Parathyroid adenoma (tissue), 2 donors: ENCODE data around the gene RAPGEF6.

Experiments
- H2AFZ ChIP-seq: fragments of 300-600 bp; sonication (generic); one replicate; pipeline ENCODE4 v1.7.0; 2017; ENCODE audit warnings: antibody characterized with exemption, mild to moderate bottlenecking
- H3K27ac ChIP-seq: fragments of 300-600 bp; sonication (generic); one replicate; pipeline ENCODE4 v1.7.0; 2017
- H3K27me3 ChIP-seq: fragments of 300-600 bp; sonication (generic); one replicate; pipeline ENCODE4 v1.7.0; 2017; ENCODE audit warnings: low read length; ENCODE audit not compliant: control insufficient read depth, insufficient read depth
- H3K36me3 ChIP-seq: fragments of 300-600 bp; sonication (generic); one replicate; pipeline ENCODE4 v1.7.0; 2017; ENCODE audit warnings: low read length; ENCODE audit not compliant: control insufficient read depth, insufficient read depth
- H3K4me1 ChIP-seq: fragments of 300-600 bp; sonication (generic); one replicate; pipeline ENCODE4 v1.7.0; 2017; ENCODE audit warnings: control low read depth
- H3K4me2 ChIP-seq: fragments of 300-600 bp; sonication (generic); one replicate; pipeline ENCODE4 v1.7.0; 2017; ENCODE audit warnings: low read length
- H3K4me3 ChIP-seq: fragments of 300-600 bp; sonication (generic); one replicate; pipeline ENCODE4 v1.7.0; 2017; ENCODE audit warnings: low read depth, low read length
- H3K79me2 ChIP-seq: fragments of 300-600 bp; sonication (generic); one replicate; pipeline ENCODE4 v1.7.0; 2017; ENCODE audit warnings: control low read depth
- H3K9ac ChIP-seq: fragments of 300-600 bp; sonication (generic); one replicate; pipeline ENCODE4 v1.7.0; 2017; ENCODE audit warnings: mild to moderate bottlenecking
- H3K9me3 ChIP-seq: fragments of 300-600 bp; sonication (generic); one replicate; pipeline ENCODE4 v1.7.0; 2017; ENCODE audit warnings: low read length; ENCODE audit not compliant: control insufficient read depth
- CTCF ChIP-seq: fragments of 300-600 bp; sonication (generic); IDR thresholded peaks from one replicate; pipeline ENCODE4 v1.7.0; 2017; ENCODE audit warnings: antibody characterized with exemption, mild to moderate bottlenecking
- donor health status: primary hyperparathyroidism.

Gene RAPGEF6

GRCh38 chr5:131511934-131512333 is 123.1 kb downstream of the RAPGEF6 start:
- Histone ChIP-seq H3K4me3 (no peak overlapping the region), H2AFZ (no peak overlapping the region), H3K9ac (no peak overlapping the region), H3K36me3 (no peaks in the 10 kb centered on the region), H3K4me2 (no peak overlapping the region), H3K79me2 (no peaks in the 10 kb centered on the region), H3K9me3 (no peaks in the 10 kb centered on the region), H3K27ac (no peak overlapping the region), H3K4me1 (peaks cover 3% of the 10 kb centered on the region), H3K27me3 (no peaks in the 10 kb centered on the region)
- no peak for TF ChIP-seq CTCF

- TF ChIP-seq CTCF = no peak
- Histone ChIP-seq H3K9ac (no peak overlapping the region), H3K27me3 (no peaks in the 10 kb centered on the region), H3K4me3 (no peak overlapping the region), H3K9me3 (no peaks in the 10 kb centered on the region), H3K4me1 (no peaks in the 10 kb centered on the region), H2AFZ (no peak overlapping the region), H3K79me2 (no peaks in the 10 kb centered on the region), H3K4me2 (no peak overlapping the region), H3K36me3 (no peaks in the 10 kb centered on the region), H3K27ac (no peak overlapping the region)
Observed at GRCh38 chr5:131509801-131510200, 125.2 kb downstream of the RAPGEF6 start.

- no peaks in the 10 kb centered on the region for H3K79me2 ChIP-seq
- no peaks in the 10 kb centered on the region for H3K36me3 ChIP-seq
- TF ChIP-seq CTCF = no peak
- H3K4me2 ChIP-seq = no peak overlapping the region
- no peak overlapping the region for H3K27ac ChIP-seq
- H3K4me3 ChIP-seq = no peak overlapping the region
- no peaks in the 10 kb centered on the region for H3K4me1 ChIP-seq
- H2AFZ ChIP-seq = no peak overlapping the region
- H3K27me3 ChIP-seq = no peaks in the 10 kb centered on the region
- no peak overlapping the region for H3K9ac ChIP-seq
- H3K9me3 ChIP-seq = no peaks in the 10 kb centered on the region
Observed at GRCh38 chr5:131505237-131505908, 129.7 kb downstream of the RAPGEF6 start.

DNA sequence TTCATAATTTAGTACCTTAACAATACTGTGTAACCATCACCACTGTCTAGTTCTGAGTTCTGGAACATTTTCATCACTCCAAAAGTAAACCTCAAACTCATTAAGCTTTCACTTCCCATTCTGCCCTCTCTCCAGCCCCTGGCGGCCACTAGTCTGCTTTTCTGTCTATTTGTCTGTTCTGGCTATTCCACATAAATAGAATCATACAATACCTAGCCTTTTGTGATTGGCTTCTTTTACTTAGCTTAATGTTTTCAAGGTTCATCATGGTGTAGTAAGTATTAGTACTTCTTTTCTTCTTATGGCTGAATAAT is 138.7 kb downstream of the RAPGEF6 start:
- H3K4me3 ChIP-seq = no peak overlapping the region
- H3K79me2 ChIP-seq = no peaks in the 10 kb centered on the region
- TF ChIP-seq CTCF = no peak
- H3K27ac ChIP-seq = no peak overlapping the region
- no peak overlapping the region for H2AFZ ChIP-seq
- H3K4me2 ChIP-seq = no peak overlapping the region
- H3K9me3 ChIP-seq = no peaks in the 10 kb centered on the region
- H3K9ac ChIP-seq = no peak overlapping the region
- no peaks in the 10 kb centered on the region for H3K4me1 ChIP-seq
- H3K36me3 ChIP-seq = no peaks in the 10 kb centered on the region
- H3K27me3 ChIP-seq = no peaks in the 10 kb centered on the region
